Effector memory CD8-positive, alpha-beta T cell (primary cell): Measurements from ENCODE around the gene CARMIL3.

Source experiments
- ATAC-seq: fragments of 150-1000 bp; cut with Tn5 transposase; replicated peaks from 2 replicates; pipeline ENCODE4 v1.10.0; 2021; ENCODE audit warnings: mild to moderate bottlenecking, moderate library complexity
- DNase-seq, 3 experiments: peaks; one replicate each; pipeline ENCODE4 v3.0.0; 2021
- H3K27ac Mint-ChIP-seq, 2 donors: one replicate each; pipeline ENCODE4 v1.8.0; 2022; ENCODE audit warnings: mild to moderate bottlenecking in 2 of 2, mixed read lengths in 2 of 2, moderate library complexity in 2 of 2
- H3K27me3 Mint-ChIP-seq, 2 donors: one replicate each; pipeline ENCODE4 v1.8.0; 2022; ENCODE audit warnings: mixed read lengths in 2 of 2
- H3K36me3 Mint-ChIP-seq: one replicate; pipeline ENCODE4 v1.8.0; 2022; ENCODE audit warnings: mild to moderate bottlenecking, moderate library complexity, mixed read lengths; ENCODE audit not compliant: insufficient read depth
- H3K4me1 Mint-ChIP-seq, 2 donors: one replicate each; pipeline ENCODE4 v1.8.0; 2022; ENCODE audit warnings: low read depth in 2 of 2, mixed read lengths in 2 of 2
- H3K4me3 Mint-ChIP-seq, 2 donors: one replicate each; pipeline ENCODE4 v1.8.0; 2022; ENCODE audit warnings: mild to moderate bottlenecking in 2 of 2, mixed read lengths in 2 of 2, moderate library complexity in 2 of 2
- H3K9me3 Mint-ChIP-seq, 2 donors: one replicate each; pipeline ENCODE4 v1.8.0; 2022; ENCODE audit warnings: mixed read lengths in 2 of 2

CARMIL3 gene

DNA sequence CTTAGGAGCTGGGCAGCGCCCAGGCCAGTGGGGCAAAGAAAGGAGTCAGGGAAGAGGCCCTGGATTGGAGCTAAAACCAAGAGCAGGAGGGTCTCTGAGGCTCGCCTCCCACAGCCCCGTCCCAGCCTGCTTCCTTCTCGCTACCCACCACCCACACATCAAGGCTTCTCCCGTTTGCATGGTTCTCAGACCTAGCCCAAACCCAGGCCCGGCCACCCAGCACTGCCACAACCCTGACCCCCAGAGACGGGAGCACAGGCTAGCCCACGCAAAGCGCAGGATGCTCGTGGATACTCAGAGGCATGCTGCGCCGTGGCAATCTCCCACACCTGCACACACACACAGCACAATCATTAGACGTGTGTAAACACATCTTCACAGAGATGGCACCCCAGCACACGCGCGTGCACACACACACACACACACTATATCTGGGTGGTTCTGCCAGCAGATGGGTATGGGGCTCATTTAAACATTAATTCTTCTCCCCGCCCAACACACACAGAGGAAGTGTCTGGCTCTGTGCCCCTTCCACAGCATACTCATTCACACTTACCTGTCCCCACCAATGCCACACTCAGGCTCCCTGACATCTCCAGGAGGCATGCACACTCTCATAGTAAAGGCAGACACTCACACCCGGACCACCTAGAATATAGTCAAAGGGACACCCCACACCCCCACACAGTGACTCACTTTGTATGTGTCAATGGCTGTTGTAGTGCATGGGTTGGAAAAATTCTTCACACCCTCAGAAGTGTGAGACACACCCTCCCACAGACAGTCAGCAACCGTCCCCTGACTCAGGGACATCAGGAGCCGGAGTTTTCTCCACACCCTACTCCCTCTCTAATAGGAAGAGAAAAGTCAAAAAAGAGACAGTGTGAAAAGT, 1.1 kb downstream of the CARMIL3 start:
- peaks cover 16 to 20% of the 10 kb centered on the region in 2 donors for H3K4me1 Mint-ChIP-seq
- peaks cover 5 to 16% of the 10 kb centered on the region in 2 donors for H3K27me3 Mint-ChIP-seq
- peak overlapping the region; percentile 78 to 85 for H3K4me3 Mint-ChIP-seq
- ATAC-seq (peak; percentile 54), DNase-seq (peak in 1 of 3 experiments; percentile 23)
- no peaks in the 10 kb centered on the region for H3K9me3 Mint-ChIP-seq
- no peaks in the 10 kb centered on the region for H3K36me3 Mint-ChIP-seq
- H3K27ac Mint-ChIP-seq = peak overlapping the region; percentile 24 to 72

DNA sequence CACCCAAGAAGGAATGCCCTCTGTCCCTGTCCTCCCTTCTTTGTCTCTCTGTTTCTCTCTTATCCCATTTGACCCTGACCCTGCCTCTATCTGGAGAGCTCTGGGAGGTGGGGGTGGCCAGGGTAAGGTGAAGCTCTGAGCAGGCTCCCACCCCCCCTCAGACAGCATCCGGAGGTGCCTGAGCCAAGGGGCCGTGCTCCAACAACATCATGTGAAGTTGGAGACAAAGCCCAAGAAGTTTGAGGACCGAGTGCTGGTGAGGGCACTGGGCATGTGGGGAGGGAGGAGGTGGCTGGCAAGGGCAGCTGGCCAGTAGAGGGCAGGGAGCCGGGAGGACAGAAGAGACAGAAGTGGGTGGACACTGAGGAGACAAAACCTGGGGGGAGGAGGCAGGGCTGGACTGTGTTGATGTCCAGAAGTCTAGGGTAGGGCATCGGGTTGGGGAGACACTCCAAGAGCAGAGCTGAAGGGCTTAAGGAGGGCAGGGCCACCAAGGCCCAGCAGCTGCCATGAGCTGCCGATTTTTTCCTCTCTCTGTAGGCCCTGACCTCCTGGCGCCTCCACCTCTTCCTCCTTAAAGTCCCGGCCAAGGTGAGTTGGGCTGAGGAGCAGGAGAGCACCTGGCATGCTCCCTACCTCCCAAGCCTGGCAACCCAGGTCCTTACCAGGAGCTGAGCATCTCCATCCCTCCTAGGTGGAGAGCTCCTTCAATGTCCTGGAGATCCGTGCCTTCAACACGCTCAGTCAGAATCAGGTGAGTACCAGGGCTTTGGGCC, 1.9 kb downstream of the CARMIL3 start:
- Mint-ChIP-seq H3K9me3 (no peaks in the 10 kb centered on the region), H3K27ac (peak overlapping the region; percentile 24 to 72), H3K27me3 (peaks cover 4 to 8% of the 10 kb centered on the region in 2 donors), H3K4me1 (peaks cover 16 to 27% of the 10 kb centered on the region in 2 donors), H3K36me3 (no peaks in the 10 kb centered on the region), H3K4me3 (peak overlapping the region; percentile 78 to 85)
- DNase-seq (no peak), ATAC-seq (no peak)

DNA sequence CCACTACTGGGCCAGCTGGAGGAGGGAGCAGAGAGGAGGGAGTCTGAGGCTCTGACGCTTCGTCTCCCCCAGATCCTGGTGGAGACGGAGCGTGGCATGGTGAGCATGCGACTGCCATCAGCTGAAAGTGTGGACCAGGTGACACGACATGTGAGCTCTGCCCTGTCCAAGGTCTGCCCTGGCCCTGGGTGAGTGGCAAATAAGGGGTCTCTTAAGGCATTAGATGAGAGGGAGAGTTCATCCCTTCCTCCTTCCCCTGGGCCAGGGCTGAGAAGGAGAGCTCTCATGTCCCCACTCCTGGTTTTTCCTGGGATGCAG, 2.5 kb downstream of the CARMIL3 start:
- ATAC-seq = no peak
- H3K36me3 Mint-ChIP-seq = no peaks in the 10 kb centered on the region
- H3K4me1 Mint-ChIP-seq = peaks cover 16 to 29% of the 10 kb centered on the region in 2 donors
- no peaks in the 10 kb centered on the region for H3K9me3 Mint-ChIP-seq
- peaks cover 0 to 2% of the 10 kb centered on the region in 2 donors for H3K27me3 Mint-ChIP-seq
- no peak overlapping the region for H3K27ac Mint-ChIP-seq
- no peak for DNase-seq
- no peak overlapping the region for H3K4me3 Mint-ChIP-seq

DNA sequence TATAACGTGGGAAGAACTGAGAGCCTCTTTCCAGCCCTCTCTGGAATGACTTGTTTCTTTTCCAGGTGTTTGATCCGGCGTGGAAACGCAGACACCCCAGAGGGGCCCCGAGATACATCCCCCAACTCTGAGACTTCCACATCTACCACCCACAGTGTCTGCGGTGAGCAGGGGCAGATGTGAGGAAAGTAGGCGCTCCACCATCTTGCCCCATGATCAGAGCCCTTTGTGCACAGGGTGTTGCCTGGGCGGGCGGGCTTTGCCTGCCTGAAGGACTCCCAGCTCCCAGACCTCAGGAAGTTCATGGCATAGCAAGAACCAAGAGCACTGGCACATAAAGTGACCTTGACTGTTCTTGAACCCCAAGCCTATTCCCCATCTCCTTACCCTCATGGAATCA, 2.8 kb downstream of the CARMIL3 start:
- Mint-ChIP-seq H3K36me3 (no peaks in the 10 kb centered on the region), H3K27ac (no peak overlapping the region), H3K27me3 (no peaks in the 10 kb centered on the region), H3K4me1 (peaks cover 16 to 29% of the 10 kb centered on the region in 2 donors), H3K4me3 (no peak overlapping the region), H3K9me3 (no peaks in the 10 kb centered on the region)
- DNase-seq = no peak
- ATAC-seq = no peak

DNA sequence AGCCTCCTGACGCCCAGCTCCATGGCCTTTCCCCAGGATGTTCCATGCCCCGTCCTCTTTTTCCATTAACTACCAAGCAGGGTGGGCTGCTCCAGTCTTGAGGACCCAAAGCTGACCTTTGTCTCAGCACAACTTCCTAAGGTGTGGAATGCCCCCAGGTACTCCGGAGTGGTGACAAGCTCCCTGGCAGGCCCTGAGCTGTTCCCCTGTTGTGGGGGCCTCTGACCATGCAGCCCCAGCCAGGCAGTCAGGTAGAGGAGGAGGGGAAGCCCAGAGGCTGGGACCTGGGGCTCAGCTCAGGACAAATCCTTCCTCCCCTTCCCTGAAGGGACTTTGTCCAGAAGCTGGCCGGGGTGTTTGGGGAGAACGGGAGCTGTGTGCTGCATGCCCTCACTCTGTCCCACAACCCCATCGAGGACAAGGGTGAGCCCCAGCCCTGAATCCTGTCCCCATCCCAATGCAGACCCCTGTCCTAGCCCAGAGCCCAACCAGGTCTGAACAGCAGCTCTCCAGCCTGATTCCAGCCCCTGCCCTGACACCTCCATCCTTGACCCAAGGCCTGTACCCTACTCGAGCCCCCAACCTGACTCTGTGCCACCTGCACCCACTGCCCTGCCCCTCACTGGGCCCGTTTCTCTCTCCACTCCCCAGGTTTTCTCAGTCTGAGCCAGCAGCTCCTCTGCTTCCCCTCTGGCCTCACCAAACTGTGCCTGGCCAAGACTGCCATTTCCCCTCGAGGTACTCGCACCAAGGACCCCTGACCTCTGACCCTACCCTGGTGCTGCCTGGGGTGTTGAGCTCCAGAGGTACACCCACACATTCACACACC, 4.4 kb downstream of the CARMIL3 start:
- Mint-ChIP-seq H3K4me3 (no peak overlapping the region), H3K9me3 (no peaks in the 10 kb centered on the region), H3K36me3 (no peaks in the 10 kb centered on the region), H3K27ac (peak overlapping the region in 1 of 2 donors; percentile 75), H3K27me3 (no peaks in the 10 kb centered on the region), H3K4me1 (peaks cover 14 to 25% of the 10 kb centered on the region in 2 donors)
- no peak for ATAC-seq
- DNase-seq = no peak

DNA sequence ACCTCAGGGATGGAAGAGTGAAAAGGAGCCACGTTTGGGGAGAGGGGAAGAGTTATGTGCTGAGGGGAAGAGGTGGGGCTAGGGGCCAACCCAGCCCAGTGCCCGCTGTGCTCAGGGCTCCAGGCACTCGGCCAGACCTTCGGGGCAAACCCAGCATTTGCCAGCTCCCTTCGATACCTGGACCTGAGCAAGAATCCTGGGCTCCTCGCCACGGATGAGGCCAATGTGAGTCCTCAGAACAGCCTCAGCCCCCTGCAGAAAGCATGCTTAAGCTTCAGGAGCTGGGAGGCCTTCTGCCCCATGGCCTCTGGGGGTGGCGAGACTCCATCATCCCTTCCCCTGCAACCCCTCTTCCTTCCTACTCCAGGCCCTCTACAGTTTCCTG, 5.0 kb downstream of the CARMIL3 start:
- H3K4me1 Mint-ChIP-seq = peaks cover 13 to 21% of the 10 kb centered on the region in 2 donors
- no peaks in the 10 kb centered on the region for H3K9me3 Mint-ChIP-seq
- ATAC-seq (no peak), DNase-seq (no peak)
- no peaks in the 10 kb centered on the region for H3K27me3 Mint-ChIP-seq
- no peak overlapping the region for H3K4me3 Mint-ChIP-seq
- H3K36me3 Mint-ChIP-seq = no peaks in the 10 kb centered on the region
- H3K27ac Mint-ChIP-seq = no peak overlapping the region

DNA sequence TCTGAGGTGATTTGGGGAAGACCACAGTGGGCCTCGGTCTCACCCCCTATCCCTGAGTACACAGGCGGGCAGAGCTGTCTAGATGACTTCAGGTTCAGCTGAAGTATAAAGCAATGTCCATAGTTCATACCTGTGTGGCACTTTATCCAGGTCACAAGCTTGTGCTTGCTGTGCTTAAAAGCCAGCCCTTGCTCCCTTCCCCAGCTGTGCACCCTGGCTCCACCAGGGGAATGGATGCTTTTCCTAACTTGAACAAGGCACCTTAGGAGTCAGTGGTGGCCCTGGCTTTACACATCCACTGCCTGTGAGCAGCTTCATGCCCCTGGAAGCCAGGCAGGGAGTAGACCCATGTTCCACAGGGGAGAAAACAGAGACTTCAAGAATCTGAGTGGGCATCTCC, 5.5 kb downstream of the CARMIL3 start:
- H3K27ac Mint-ChIP-seq = no peak overlapping the region
- no peak for ATAC-seq
- no peak overlapping the region for H3K4me3 Mint-ChIP-seq
- no peak for DNase-seq
- no peaks in the 10 kb centered on the region for H3K27me3 Mint-ChIP-seq
- H3K9me3 Mint-ChIP-seq = no peaks in the 10 kb centered on the region
- no peaks in the 10 kb centered on the region for H3K36me3 Mint-ChIP-seq
- H3K4me1 Mint-ChIP-seq = peaks cover 13 to 21% of the 10 kb centered on the region in 2 donors

DNA sequence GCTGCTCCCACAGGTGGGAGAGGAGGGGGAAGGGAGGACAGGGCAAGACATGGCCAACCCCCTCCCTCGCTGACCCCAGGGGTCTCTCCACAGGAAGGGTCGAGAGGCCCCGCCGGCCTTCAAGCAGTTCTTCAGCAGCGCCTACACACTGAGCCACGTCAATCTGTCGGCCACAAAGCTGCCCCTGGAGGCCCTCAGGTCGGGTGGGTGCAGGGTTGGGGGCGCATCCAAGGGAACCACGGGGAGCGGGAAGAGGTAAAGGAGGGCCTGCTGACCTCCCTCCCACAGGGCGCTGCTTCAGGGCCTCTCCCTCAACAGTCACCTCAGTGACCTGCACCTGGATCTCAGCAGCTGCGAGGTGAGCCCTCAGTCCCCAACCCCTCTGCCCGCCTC, 6.1 kb downstream of the CARMIL3 start:
- H3K27ac Mint-ChIP-seq = peak overlapping the region; percentile 54 to 61
- ATAC-seq = no peak

DNA sequence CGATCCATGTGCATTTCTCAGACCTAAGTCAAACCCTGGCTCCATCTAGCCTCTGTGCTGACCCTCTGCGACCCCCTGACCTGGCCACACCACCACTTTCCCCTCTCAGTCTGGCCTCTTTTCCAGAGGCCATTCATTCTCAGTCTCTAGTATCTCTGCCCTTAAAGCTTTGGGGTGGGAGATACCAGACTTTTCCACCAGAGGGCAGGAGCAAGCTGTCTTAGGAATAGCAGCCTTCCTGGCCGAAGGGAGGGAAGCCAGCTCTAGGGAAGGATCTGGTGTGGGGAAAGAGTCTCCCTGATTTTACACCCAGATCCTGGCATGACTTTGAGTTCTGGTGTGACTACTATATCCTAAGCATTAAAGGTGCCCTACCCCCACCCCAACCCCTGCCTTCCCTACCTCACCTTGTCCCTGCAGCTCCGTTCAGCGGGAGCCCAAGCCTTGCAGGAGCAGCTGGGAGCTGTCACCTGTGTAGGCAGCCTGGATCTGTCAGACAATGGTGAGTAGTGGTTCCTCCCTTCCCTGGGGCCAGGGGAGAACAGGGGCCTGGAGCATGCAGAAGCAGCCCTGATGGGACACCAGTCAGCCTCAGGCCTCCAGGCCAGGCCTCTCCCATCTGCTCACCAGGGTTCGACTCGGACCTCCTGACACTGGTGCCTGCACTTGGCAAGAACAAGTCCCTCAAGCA, 6.6 kb downstream of the CARMIL3 start:
- H3K9me3 Mint-ChIP-seq = no peaks in the 10 kb centered on the region
- peak; percentile 50 to 75 (median 51) for DNase-seq

More for the DNA sequence above, 6.1 kb downstream of the CARMIL3 start:
- Mint-ChIP-seq H3K27me3 (no peaks in the 10 kb centered on the region), H3K36me3 (no peaks in the 10 kb centered on the region), H3K4me1 (peaks cover 10 to 18% of the 10 kb centered on the region in 2 donors), H3K9me3 (no peaks in the 10 kb centered on the region), H3K4me3 (no peak overlapping the region)
- no peak for DNase-seq

DNA sequence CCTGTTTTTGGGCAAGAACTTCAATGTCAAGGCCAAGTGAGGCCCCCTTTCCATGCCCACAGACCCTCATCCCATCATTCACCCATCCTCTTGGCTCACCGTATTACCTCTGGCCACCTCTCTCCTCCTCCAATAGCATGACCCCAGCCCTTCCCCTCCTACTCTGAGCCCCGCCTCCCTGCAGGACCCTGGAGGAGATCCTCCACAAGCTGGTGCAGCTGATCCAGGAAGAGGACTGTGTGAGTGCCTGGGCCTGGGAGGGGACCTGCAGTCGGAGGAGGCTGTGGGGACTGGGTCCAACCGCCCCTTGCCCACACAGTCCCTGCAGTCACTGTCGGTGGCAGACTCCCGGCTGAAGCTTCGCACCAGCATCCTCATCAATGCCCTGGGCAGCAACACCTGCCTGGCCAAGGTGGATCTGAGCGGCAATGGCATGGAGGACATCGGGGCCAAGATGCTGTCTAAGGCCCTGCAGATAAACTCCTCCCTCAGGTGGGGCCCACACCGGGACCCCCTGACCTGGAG, 7.2 kb downstream of the CARMIL3 start:
- Mint-ChIP-seq H3K4me3 (no peak overlapping the region), H3K9me3 (no peaks in the 10 kb centered on the region), H3K27me3 (no peaks in the 10 kb centered on the region), H3K36me3 (no peaks in the 10 kb centered on the region), H3K27ac (peak overlapping the region in 1 of 2 donors; percentile 73), H3K4me1 (peaks cover 2 to 9% of the 10 kb centered on the region in 2 donors)
- DNase-seq (no peak), ATAC-seq (no peak)

More for the DNA sequence above, 6.6 kb downstream of the CARMIL3 start:
- peak; percentile 73 for ATAC-seq
- Mint-ChIP-seq H3K4me3 (no peak overlapping the region), H3K4me1 (peaks cover 5 to 12% of the 10 kb centered on the region in 2 donors), H3K27ac (peak overlapping the region; percentile 61 to 73), H3K36me3 (no peaks in the 10 kb centered on the region), H3K27me3 (no peaks in the 10 kb centered on the region)

DNA sequence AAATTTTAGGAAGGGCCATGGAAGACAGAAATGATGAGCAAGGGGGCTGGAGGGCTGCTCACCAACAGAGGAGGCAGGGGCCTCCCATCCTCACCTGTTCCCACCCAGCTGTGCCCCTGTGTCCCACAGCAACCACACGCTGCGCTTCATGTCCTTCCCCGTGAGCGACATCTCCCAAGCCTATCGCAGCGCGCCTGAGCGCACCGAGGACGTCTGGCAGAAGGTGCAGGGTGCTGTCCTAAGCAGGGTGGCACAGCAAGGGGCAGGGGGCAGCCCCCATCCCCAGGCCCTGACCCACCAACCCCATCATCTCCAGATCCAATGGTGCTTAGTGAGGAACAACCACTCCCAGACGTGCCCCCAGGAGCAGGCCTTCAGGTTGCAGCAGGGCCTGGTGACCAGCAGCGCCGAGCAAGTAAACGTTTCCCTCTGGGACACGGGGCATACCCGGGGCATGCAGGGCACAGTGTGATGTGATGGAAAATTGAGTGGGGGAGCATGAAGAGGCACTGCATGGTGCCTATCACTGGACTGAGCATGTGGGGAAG, 8.1 kb downstream of the CARMIL3 start:
- Mint-ChIP-seq H3K27me3 (no peaks in the 10 kb centered on the region), H3K27ac (no peak overlapping the region), H3K9me3 (no peaks in the 10 kb centered on the region), H3K36me3 (no peaks in the 10 kb centered on the region), H3K4me3 (no peak overlapping the region), H3K4me1 (peaks cover 2 to 9% of the 10 kb centered on the region in 2 donors)
- DNase-seq = no peak
- no peak for ATAC-seq

DNA sequence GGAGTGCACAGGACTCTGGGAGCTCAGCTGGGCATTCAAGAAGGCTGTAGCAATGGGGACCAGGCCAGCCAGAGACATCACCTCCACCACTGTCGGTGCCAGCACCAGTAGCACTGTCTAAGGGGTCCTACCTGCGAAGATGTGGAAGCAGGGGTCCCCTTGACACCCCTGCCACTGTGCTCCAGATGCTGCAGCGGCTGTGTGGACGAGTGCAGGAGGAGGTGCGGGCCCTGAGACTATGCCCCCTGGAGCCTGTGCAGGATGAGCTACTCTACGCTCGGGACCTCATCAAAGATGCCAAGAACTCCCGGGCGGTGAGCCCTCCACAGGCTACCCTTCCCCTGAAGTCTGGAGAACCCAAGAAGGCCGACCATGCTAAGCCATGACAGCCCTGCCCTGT, 8.6 kb downstream of the CARMIL3 start:
- no peaks in the 10 kb centered on the region for H3K9me3 Mint-ChIP-seq
- no peaks in the 10 kb centered on the region for H3K36me3 Mint-ChIP-seq
- no peak overlapping the region for H3K27ac Mint-ChIP-seq
- H3K4me1 Mint-ChIP-seq = peaks cover 2 to 9% of the 10 kb centered on the region in 2 donors
- ATAC-seq (no peak), DNase-seq (no peak)
- no peaks in the 10 kb centered on the region for H3K27me3 Mint-ChIP-seq
- no peak overlapping the region for H3K4me3 Mint-ChIP-seq
